ENCODE measurements around the gene CEACAM16. TPM values are rescaled to one million over a fixed set of nuclear protein-coding genes. Genes with fewer than 3 reads are reported as not detected.

Gene CEACAM16
- total and polyA plus RNA-seq, 8 donors, result 0.16 to 1.0 (median 0.37) TPM; not detected in 3

DNA sequence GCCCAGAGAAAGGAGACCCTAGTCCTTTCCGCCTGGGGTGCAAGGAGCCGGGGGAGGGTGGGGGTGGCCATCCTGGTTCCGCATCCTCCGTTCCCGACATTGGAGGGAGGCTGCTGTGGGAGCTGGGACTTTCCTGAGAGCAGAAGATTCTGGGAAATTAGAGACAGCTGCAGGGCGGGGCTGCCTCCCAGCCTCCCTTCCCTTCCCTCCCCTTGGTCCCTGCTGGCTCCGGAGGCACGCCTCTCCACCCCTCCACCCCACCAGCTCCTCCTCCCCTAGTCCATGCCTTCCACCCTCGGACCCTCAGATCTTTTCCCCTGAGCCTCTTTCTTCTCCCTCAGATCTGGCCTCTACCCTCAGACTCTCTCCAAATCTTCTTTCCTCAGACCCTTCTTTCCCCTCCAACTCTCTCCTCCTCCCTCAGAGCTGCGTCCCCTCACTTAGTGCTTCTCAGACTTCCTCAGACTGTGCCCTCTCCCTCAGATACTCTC lies 46.4 kb downstream of the CEACAM16 start:
- no peaks in the 10 kb centered on the region for H3K27me3 ChIP-seq
- no peaks in the 10 kb centered on the region for H3K36me3 ChIP-seq
- peak in 1 of 4 donors; percentile 1 for ATAC-seq
- no peak overlapping the region for H3K4me3 ChIP-seq
- DNase-seq, result peak in 4 of 6 donors; percentile 44 to 66 (median 48)
- intact Hi-C loops (cut with DNase I), result no loop called here
- H3K4me1 ChIP-seq, result peaks cover 22 to 55% (median 34%) of the 10 kb centered on the region in 3 donors
- TF ChIP-seq, protein P1, sequence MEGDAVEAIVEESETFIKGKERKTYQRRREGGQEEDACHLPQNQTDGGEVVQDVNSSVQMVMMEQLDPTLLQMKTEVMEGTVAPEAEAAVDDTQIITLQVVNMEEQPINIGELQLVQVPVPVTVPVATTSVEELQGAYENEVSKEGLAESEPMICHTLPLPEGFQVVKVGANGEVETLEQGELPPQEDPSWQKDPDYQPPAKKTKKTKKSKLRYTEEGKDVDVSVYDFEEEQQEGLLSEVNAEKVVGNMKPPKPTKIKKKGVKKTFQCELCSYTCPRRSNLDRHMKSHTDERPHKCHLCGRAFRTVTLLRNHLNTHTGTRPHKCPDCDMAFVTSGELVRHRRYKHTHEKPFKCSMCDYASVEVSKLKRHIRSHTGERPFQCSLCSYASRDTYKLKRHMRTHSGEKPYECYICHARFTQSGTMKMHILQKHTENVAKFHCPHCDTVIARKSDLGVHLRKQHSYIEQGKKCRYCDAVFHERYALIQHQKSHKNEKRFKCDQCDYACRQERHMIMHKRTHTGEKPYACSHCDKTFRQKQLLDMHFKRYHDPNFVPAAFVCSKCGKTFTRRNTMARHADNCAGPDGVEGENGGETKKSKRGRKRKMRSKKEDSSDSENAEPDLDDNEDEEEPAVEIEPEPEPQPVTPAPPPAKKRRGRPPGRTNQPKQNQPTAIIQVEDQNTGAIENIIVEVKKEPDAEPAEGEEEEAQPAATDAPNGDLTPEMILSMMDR (IDR thresholded peaks at IDR 0.05), result no peak
- H3K27ac ChIP-seq, result peak overlapping the region in 3 of 4 donors; percentile 11 to 89 (median 69)
- H3K9me3 ChIP-seq, result no peaks in the 10 kb centered on the region
- 72% methylated on average over 8 to 10 of the region's 10 CpGs for WGBS, 2 donors
- FAIRE-seq, result no peak

DNA sequence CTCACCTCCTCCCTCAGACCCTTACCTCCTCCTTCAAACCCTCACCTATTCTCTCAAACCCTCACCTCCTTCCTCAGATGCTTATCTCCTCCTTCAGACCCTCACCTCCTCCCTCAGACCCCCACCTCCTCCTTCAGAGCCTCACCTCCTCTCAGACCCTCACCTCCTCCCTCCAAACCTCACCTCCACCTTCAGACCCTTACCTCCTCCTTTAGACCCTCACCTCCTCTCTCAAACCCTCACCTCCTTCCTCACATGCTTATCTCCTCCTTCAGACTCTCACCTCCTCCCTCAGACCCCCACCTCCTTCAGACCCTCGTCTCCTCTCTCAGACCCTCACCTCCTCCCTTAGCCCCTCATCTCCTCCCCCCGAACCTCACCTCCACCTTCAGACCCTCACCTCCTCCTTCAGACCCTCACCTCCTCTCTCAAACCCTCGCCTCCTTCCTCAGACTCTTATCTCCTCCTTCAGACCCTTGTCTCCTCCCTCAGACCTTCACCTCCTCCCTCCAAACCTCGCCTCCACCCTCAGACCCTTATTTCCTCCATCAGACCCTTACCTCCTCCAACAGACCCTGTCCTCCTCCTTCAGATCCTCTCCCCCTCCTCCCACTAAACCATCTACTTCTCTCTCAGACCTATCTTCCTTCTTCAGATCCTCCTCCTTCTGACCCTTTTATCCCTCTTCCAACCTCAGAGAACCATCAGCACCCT lies 47.1 kb downstream of the CEACAM16 start:
- intact Hi-C loops (cut with DNase I), result no loop called here
- Histone ChIP-seq H3K27me3 (no peaks in the 10 kb centered on the region), H3K4me1 (peaks cover 22 to 48% (median 33%) of the 10 kb centered on the region in 3 donors), H3K4me3 (no peak overlapping the region), H3K27ac (peak overlapping the region in 2 of 4 donors; percentile 92 to 93), H3K9me3 (no peaks in the 10 kb centered on the region), H3K36me3 (no peaks in the 10 kb centered on the region)
- WGBS, 2 donors, result 68 to 74% methylated on average over 4 of the region's 4 CpGs
- TF ChIP-seq, protein P1 (IDR thresholded peaks at IDR 0.05), result no peak
- ATAC-seq (no peak), DNase-seq (peak in 1 of 6 donors; percentile 11), FAIRE-seq (no peak)

DNA sequence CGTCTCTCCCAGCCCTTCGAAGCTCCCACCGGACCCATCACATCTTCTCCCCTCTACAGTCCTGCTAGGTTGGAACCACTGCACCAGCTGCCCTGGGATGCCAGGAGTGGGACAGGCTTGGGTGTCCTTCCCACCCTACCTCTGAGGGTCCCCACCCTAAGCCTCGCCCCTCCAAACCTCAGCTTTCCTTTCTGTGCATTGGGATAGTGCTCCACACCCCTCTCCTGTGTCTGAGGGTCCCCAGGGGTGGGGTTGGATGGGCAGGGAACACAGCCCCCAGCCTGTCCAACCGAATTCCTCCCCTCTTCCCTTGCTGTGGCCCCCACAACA lies 47.6 kb downstream of the CEACAM16 start:
- ATAC-seq (no peak), DNase-seq (peak in 2 of 6 donors; percentile 25 to 27), FAIRE-seq (no peak)
- H3K9me3 ChIP-seq, result no peaks in the 10 kb centered on the region
- TF ChIP-seq, protein P1 (IDR thresholded peaks at IDR 0.05), result no peak
- H3K27me3 ChIP-seq, result no peaks in the 10 kb centered on the region
- peak overlapping the region in 1 of 4 donors; percentile 80 for H3K4me3 ChIP-seq
- WGBS, 2 donors, result 80 to 81% methylated on average over 5 of the region's 5 CpGs
- intact Hi-C loops (cut with DNase I), result no loop called here
- peaks cover 22 to 45% (median 27%) of the 10 kb centered on the region in 3 donors for H3K4me1 ChIP-seq
- no peaks in the 10 kb centered on the region for H3K36me3 ChIP-seq
- peak overlapping the region; percentile 25 to 93 (median 81) for H3K27ac ChIP-seq

DNA sequence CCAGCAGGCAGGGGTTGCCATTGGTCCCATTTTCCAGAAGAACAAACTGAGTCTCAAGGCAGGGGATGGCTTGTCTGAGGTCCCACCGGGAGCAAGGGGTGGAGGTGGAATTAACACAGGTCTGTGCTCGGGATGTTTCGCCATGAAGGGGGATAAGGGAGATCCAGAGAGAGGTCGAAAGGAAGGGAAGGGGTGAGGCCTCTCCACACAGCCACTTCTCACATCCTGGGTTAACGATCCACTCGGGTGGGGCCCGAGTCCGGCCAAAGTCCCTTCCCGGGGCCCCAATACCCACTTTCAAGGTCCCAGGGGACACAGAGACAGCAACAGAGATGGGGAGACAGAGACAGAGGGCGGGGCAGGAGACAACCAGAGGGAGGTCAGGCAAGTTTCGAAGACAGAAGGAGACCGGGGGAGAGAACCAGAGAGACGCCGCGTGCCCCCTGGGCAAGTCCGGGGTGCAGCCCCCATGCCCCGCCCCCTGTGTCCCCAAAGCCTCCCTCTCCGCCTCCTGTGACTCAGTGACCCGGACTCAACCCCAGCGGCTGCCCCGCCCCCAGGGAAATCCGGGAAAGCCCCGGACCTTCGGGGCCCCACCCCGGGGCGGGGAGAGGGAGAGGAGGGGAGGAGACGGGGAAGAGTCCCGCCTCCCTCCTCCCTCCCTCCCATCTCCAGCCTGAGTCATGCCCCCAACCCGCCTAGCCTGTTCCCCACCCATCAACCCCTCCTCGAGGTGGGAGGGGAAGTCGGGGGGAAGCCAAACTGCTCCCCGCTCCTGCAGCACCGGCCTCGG lies 48.2 kb downstream of the CEACAM16 start:
- Histone ChIP-seq H3K9me3 (no peaks in the 10 kb centered on the region), H3K4me3 (peak overlapping the region in 3 of 4 donors; percentile 18 to 80 (median 75)), H3K4me1 (peaks cover 21 to 46% (median 25%) of the 10 kb centered on the region in 3 donors), H3K27me3 (no peaks in the 10 kb centered on the region), H3K36me3 (no peaks in the 10 kb centered on the region), H3K27ac (peak overlapping the region; percentile 70 to 93 (median 85))
- intact Hi-C loops (cut with DNase I), result no loop called here
- FAIRE-seq (peak; percentile 17), ATAC-seq (peak; percentile 89 to 91 (median 90)), DNase-seq (peak; percentile 92 to 96 (median 95))
- TF ChIP-seq, protein P1 (IDR thresholded peaks at IDR 0.05), result no peak
- 8 to 9% methylated on average over 20 to 33 of the region's 34 CpGs for WGBS, 2 donors
